DND-41 (cell line): ENCODE results near the gene TRIM24.
"Not testable (repeated sequence)": the region's sequence is repeated elsewhere in the genome, so short reads cannot be mapped to it uniquely, and the experiment has no call there.

ENCODE experiments used
- ATAC-seq: fragments of 200-7000 bp; cut with Tn5 transposase; 3 replicates; pipeline ENCODE4 v1.9.1; 2021; ENCODE audit warnings: low read depth; ENCODE audit not compliant: insufficient read depth
- DNase-seq: peaks from one replicate; pipeline ENCODE4 v3.0.0-alpha.2; 2020
- H2AFZ ChIP-seq: 2 replicates; pipeline ENCODE4 v1.6.0; 2012; ENCODE audit warnings: low read depth, low read length
- H3K27ac ChIP-seq: 2 replicates; pipeline ENCODE4 v1.5.1; 2012; ENCODE audit warnings: low read length, inconsistent platforms
- H3K27me3 ChIP-seq: fragments of 200-600 bp; sonication (generic); 2 replicates; pipeline ENCODE4 v1.6.0; 2012; ENCODE audit warnings: low read length, mild to moderate bottlenecking, inconsistent platforms; ENCODE audit not compliant: insufficient read depth, poor library complexity
- H3K36me3 ChIP-seq: 2 replicates; pipeline ENCODE4 v1.5.1; 2012; ENCODE audit warnings: low read length, inconsistent platforms; ENCODE audit not compliant: insufficient read depth
- H3K4me1 ChIP-seq: 2 replicates; pipeline ENCODE4 v1.5.1; 2012; ENCODE audit warnings: mild to moderate bottlenecking, low read length; ENCODE audit not compliant: insufficient read depth
- H3K4me2 ChIP-seq: 2 replicates; pipeline ENCODE4 v1.6.0; 2012; ENCODE audit warnings: mild to moderate bottlenecking, moderate library complexity, low read length, inconsistent platforms; ENCODE audit not compliant: insufficient read depth
- H3K4me3 ChIP-seq, 2 experiments: fragments of 200-600 bp in 1 of 2; shearing (Covaris generic) in 1 of 2; 2 replicates each; pipeline ENCODE4 v1.5.1; 2012 to 2016; ENCODE audit warnings: inconsistent platforms in 2 of 2, low read length in 2 of 2, mild to moderate bottlenecking in 2 of 2, low read depth in 1 of 2, moderate library complexity in 1 of 2
- H3K79me2 ChIP-seq: 2 replicates; pipeline ENCODE4 v1.6.0; 2012; ENCODE audit warnings: low read length, inconsistent platforms; ENCODE audit not compliant: insufficient read depth
- H3K9ac ChIP-seq: 2 replicates; pipeline ENCODE4 v1.6.0; 2012; ENCODE audit warnings: low read depth, mild to moderate bottlenecking, inconsistent platforms, low read length, moderate library complexity
- H3K9me3 ChIP-seq: 2 replicates; pipeline ENCODE4 v1.5.1; 2012; ENCODE audit warnings: low read length, moderate library complexity, mild to moderate bottlenecking, inconsistent platforms; ENCODE audit not compliant: insufficient read depth, severe bottlenecking
- H4K20me1 ChIP-seq: 2 replicates; pipeline ENCODE4 v1.6.0; 2012; ENCODE audit warnings: low read length; ENCODE audit not compliant: insufficient read depth
- CTCF ChIP-seq: IDR thresholded peaks from 2 replicates; pipeline ENCODE4 v1.5.1; 2012; ENCODE audit warnings: borderline replicate concordance, low read length, moderate library complexity, mild to moderate bottlenecking; ENCODE audit not compliant: poor library complexity, severe bottlenecking; ENCODE audit errors: extremely low read depth
- EZH2 ChIP-seq: IDR thresholded peaks from 3 replicates; pipeline ENCODE4 v1.6.1; 2012; ENCODE audit warnings: borderline replicate concordance, low read depth, mild to moderate bottlenecking, moderate library complexity, low read length, inconsistent platforms; ENCODE audit not compliant: severe bottlenecking

Gene TRIM24

GRCh38 chr7:138458576-138459412, 1.3 kb upstream of the TRIM24 start:
- TF ChIP-seq EZH2 (no peak), CTCF (no peak)
- Histone ChIP-seq H3K4me2 (peak overlapping the region; percentile 82), H3K4me3 (peak overlapping the region; percentile 44 to 66; a peak in 2 of 4 replicates), H3K27me3 (no peaks in the 10 kb centered on the region), H3K79me2 (peaks cover 35% of the 10 kb centered on the region), H2AFZ (peak overlapping the region; percentile 98; the same call in 1 of the 2 replicates), H3K4me1 (peaks cover 28% of the 10 kb centered on the region), H3K9me3 (no peaks in the 10 kb centered on the region), H3K36me3 (peaks cover 9% of the 10 kb centered on the region), H4K20me1 (peaks cover 23% of the 10 kb centered on the region; the same call in 1 of the 2 replicates), H3K27ac (no peak overlapping the region), H3K9ac (peak overlapping the region; percentile 58; the same call in 1 of the 2 replicates)
- DNase-seq (no peak), ATAC-seq (no peak)

GRCh38 chr7:138459413-138460175, 465 bp upstream of the TRIM24 start:
- peaks cover 43% of the 10 kb centered on the region for H3K79me2 ChIP-seq
- H3K4me2 ChIP-seq = peak overlapping the region; percentile 82
- H4K20me1 ChIP-seq = peaks cover 23% of the 10 kb centered on the region; the same call in 1 of the 2 replicates
- peak overlapping the region; percentile 98 for H2AFZ ChIP-seq
- ATAC-seq (peak; percentile 79), DNase-seq (peak; percentile 97)
- peak overlapping the region; percentile 44 to 66 for H3K4me3 ChIP-seq
- peak overlapping the region; percentile 83 for H3K27ac ChIP-seq
- H3K27me3 ChIP-seq = no peaks in the 10 kb centered on the region
- H3K9me3 ChIP-seq = no peaks in the 10 kb centered on the region
- H3K4me1 ChIP-seq = peaks cover 32% of the 10 kb centered on the region
- peaks cover 9% of the 10 kb centered on the region for H3K36me3 ChIP-seq
- TF ChIP-seq EZH2 (no peak), CTCF (peak; percentile 8)
- H3K9ac ChIP-seq = peak overlapping the region; percentile 58

GRCh38 chr7:138460649-138461607, 869 bp downstream of the TRIM24 start:
- H3K4me3 ChIP-seq = peak overlapping the region; percentile 82 to 89
- H3K27me3 ChIP-seq = no peaks in the 10 kb centered on the region
- H3K4me2 ChIP-seq = peak overlapping the region; percentile 71
- no peaks in the 10 kb centered on the region for H3K9me3 ChIP-seq
- peaks cover 57% of the 10 kb centered on the region for H3K79me2 ChIP-seq
- peaks cover 9% of the 10 kb centered on the region for H3K36me3 ChIP-seq
- peak overlapping the region; percentile 74 for H2AFZ ChIP-seq
- H3K4me1 ChIP-seq = peaks cover 32% of the 10 kb centered on the region
- peak; percentile 70 for DNase-seq
- H3K9ac ChIP-seq = peak overlapping the region; percentile 94
- peaks cover 31% of the 10 kb centered on the region; the same call in 1 of the 2 replicates for H4K20me1 ChIP-seq
- TF ChIP-seq EZH2 (no peak), CTCF (no peak)
- peak; percentile 44 for ATAC-seq
- H3K27ac ChIP-seq = peak overlapping the region; percentile 87

GRCh38 chr7:138463291-138463618, 3.2 kb downstream of the TRIM24 start:
- peaks cover 80% of the 10 kb centered on the region for H3K79me2 ChIP-seq
- peak overlapping the region in 1 of 2 experiments; percentile 17; a peak in 1 of 4 replicates for H3K4me3 ChIP-seq

More at GRCh38 chr7:138463291-138463618, 3.2 kb downstream of the TRIM24 start:
- not testable (repeated sequence) for H3K27me3 ChIP-seq, H3K36me3 ChIP-seq, H3K9ac ChIP-seq, ATAC-seq, DNase-seq, H2AFZ ChIP-seq, H3K27ac ChIP-seq, H3K9me3 ChIP-seq
- Histone ChIP-seq H4K20me1 (peaks cover 39% of the 10 kb centered on the region; the same call in 1 of the 2 replicates), H3K4me1 (peaks cover 37% of the 10 kb centered on the region), H3K4me2 (peak overlapping the region; percentile 54)
